K562 (cell line): ENCODE results near the gene CEP131. TPM values are rescaled to one million over a fixed set of nuclear protein-coding genes. Genes with fewer than 3 reads are reported as not detected.

Experiments used
- ATAC-seq: fragments of 200-7000 bp; cut with Tn5 transposase; 3 replicates; pipeline ENCODE4 v1.9.1; 2020; ENCODE audit warnings: moderate library complexity
- BruUV-seq: library from RNA; stranded (reverse); fragments of 400-500 nt; replicated peaks from 2 replicates; lab custom pipeline; 2021; lab: Mats Ljungman, UMichigan
- CTCF ChIA-PET: fragments of 300-600 bp; formaldehyde crosslinking; extraction: SDS; loops from one replicate; lab custom pipeline; 2021; ENCODE audit warnings: low intra/inter-chr PET ratio; lab: Yijun Ruan, JAX
- POLR2A ChIA-PET: fragments of 300-600, 350-650 bp; sonication (Branson Sonifier 250); formaldehyde crosslinking; extraction: SDS; loops from one replicate; lab custom pipeline; 2021; ENCODE audit warnings: antibody characterized with exemption, inconsistent platforms; lab: Yijun Ruan, JAX
- DNase-seq, 4 experiments: peaks; one replicate each; pipeline versions ENCODE4 v3.0.0 to v3.0.0-alpha.2; 2011 to 2018; ENCODE audit warnings: low spot score in 3 of 4, mixed read lengths in 3 of 4; ENCODE audit errors: extremely low read depth in 1 of 4
- FAIRE-seq: peaks from 2 replicates; lab custom pipeline; 2011; peaks lifted over from hg19 to GRCh38; lab: Jason Lieb, UNC
- H2AFZ ChIP-seq: 2 replicates; pipeline ENCODE4 v1.6.0; 2011; ENCODE audit warnings: low read depth, low read length, control low read depth, inconsistent platforms
- H3K27ac ChIP-seq: fragments of 200-600 bp; 3 replicates; pipeline ENCODE4 v1.8.0; 2011; ENCODE audit warnings: low read depth, mild to moderate bottlenecking, control low read depth, inconsistent platforms, low read length, moderate library complexity, mixed read lengths; ENCODE audit errors: extremely low read depth
- H3K27me3 ChIP-seq, 2 experiments: fragments of 300-600 bp in 1 of 2; 2 replicates in 1 of 2; 3 replicates in 1 of 2; pipeline versions ENCODE4 v1.6.0 to v1.8.0; 2011; ENCODE audit warnings: inconsistent platforms in 2 of 2, low read length in 2 of 2, mild to moderate bottlenecking in 1 of 2, mixed read lengths in 1 of 2, moderate library complexity in 1 of 2; ENCODE audit not compliant: control insufficient read depth in 2 of 2, insufficient read depth in 2 of 2
- H3K36me3 ChIP-seq: fragments of 300-600 bp; 3 replicates; pipeline ENCODE4 v1.8.0; 2011; ENCODE audit warnings: mild to moderate bottlenecking, low read length, inconsistent platforms; ENCODE audit not compliant: control insufficient read depth, insufficient read depth
- H3K4me1 ChIP-seq, 2 experiments: fragments of 200-600 bp in 1 of 2; replicated peaks in 1 of 2; 2 replicates in 1 of 2; 3 replicates in 1 of 2; pipeline versions ENCODE4 v1.5.1 to v1.8.0; 2011; ENCODE audit warnings: inconsistent platforms in 2 of 2, low read length in 2 of 2, mild to moderate bottlenecking in 1 of 2, mixed read lengths in 1 of 2, moderate library complexity in 1 of 2; ENCODE audit not compliant: control insufficient read depth in 2 of 2, insufficient read depth in 2 of 2
- H3K4me2 ChIP-seq: 2 replicates; pipeline ENCODE4 v1.6.1; 2011; ENCODE audit warnings: low read length, control low read depth, inconsistent platforms, mixed read lengths; ENCODE audit not compliant: insufficient read depth
- H3K4me3 ChIP-seq: fragments of 200-600 bp; sonication (generic), shearing (Covaris generic); 2 replicates; pipeline ENCODE4 v1.5.1; 2016; ENCODE audit warnings: control low read depth, inconsistent platforms
- H3K79me2 ChIP-seq: fragments of 200-600 bp; 3 replicates; pipeline ENCODE4 v1.8.0; 2011; ENCODE audit warnings: low read length, inconsistent platforms; ENCODE audit not compliant: control insufficient read depth, insufficient read depth
- H3K9ac ChIP-seq, 2 experiments: 2 replicates each; pipeline versions ENCODE4 v1.6.0 to v1.6.1; 2011; ENCODE audit warnings: low read depth in 2 of 2, low read length in 2 of 2, control low read depth in 1 of 2, inconsistent platforms in 1 of 2, mild to moderate bottlenecking in 1 of 2, mixed read lengths in 1 of 2; ENCODE audit not compliant: insufficient read depth in 1 of 2
- H3K9me1 ChIP-seq: one replicate; pipeline ENCODE4 v1.6.0; 2011; ENCODE audit warnings: inconsistent platforms, mild to moderate bottlenecking, low read length, moderate library complexity; ENCODE audit not compliant: control insufficient read depth, insufficient read depth
- H3K9me3 ChIP-seq: replicated peaks from 2 replicates; pipeline ENCODE4 v1.5.1; 2011; ENCODE audit warnings: low read depth, low read length, inconsistent platforms; ENCODE audit not compliant: control insufficient read depth, insufficient read depth
- H4K20me1 ChIP-seq: replicated peaks from 2 replicates; pipeline ENCODE4 v1.6.1; 2011; ENCODE audit warnings: low read length, inconsistent platforms, mixed read lengths; ENCODE audit not compliant: control insufficient read depth, insufficient read depth
- CHD4 ChIP-seq: fragments of 200-600 bp; sonication (generic); IDR thresholded peaks from 3 replicates; pipeline ENCODE4 v1.6.1; 2012; ENCODE audit warnings: low read depth, mild to moderate bottlenecking, mixed read lengths, low read length, inconsistent platforms; ENCODE audit not compliant: insufficient read depth, insufficient replicate concordance, poor library complexity, severe bottlenecking
- YY1 ChIP-seq, 3 experiments: IDR thresholded peaks; 2 replicates each; pipeline ENCODE4 v1.6.1; 2011; ENCODE audit warnings: low read length in 2 of 3, mild to moderate bottlenecking in 2 of 3, moderate library complexity in 2 of 3, borderline replicate concordance in 1 of 3, control low read depth in 1 of 3, low read depth in 1 of 3; ENCODE audit not compliant: insufficient read depth in 3 of 3, insufficient replicate concordance in 2 of 3, control insufficient read depth in 1 of 3, insufficient read length in 1 of 3; ENCODE audit errors: extremely low read depth in 1 of 3
- WGBS: fragments of 100-300 bp; shearing (Covaris generic); methylation state at CpG from one replicate; pipeline ENCODE4 v1.1.6; 2016; ENCODE audit warnings: low coverage, mixed read lengths; ENCODE audit not compliant: insufficient coverage; ENCODE audit errors: missing lambda C conversion rate; 5-methylcytosine and 5-hydroxymethylcytosine counted together
- in situ Hi-C: fragments of 300-500 bp; cut with MboI; formaldehyde crosslinking; loops from 4 replicates; pipeline ENCODE4 v1.15.0; 2018; ENCODE audit warnings: inconsistent platforms, mixed read lengths
- intact Hi-C: fragments of 100-400 bp; cut with micrococcal nuclease; formaldehyde crosslinking; loops from 2 replicates; pipeline ENCODE4 v1.14.2; 2022
- polyA plus RNA-seq, 8 experiments: library from polyadenylated mRNA; depleted of rRNA in 4 of 8; stranded (reverse) in 5 of 8; unstranded in 3 of 8; fragments of >200 nt; fragmentation: Nextera tagmentation in 2 of 8; fragmentation: Illumina TruSeq in 1 of 8; extraction: Ambion mirVana in 2 of 8; extraction: Trizol in 1 of 8; gene quantifications; 2 replicates each; pipeline versions ENCODE4 v1.2.1 to v1.2.3, GENCODE V29; 2011 to 2014; ENCODE audit warnings: inconsistent platforms in 1 of 8, missing spikeins in 1 of 8
- total RNA-seq, 7 experiments: library from RNA; depleted of rRNA in 6 of 7; stranded (reverse); fragments of >200 nt in 6 of 7; fragmentation: Illumina TruSeq in 2 of 7; extraction: Trizol in 2 of 7; gene quantifications; 2 replicates each; pipeline versions ENCODE4 v1.2.1 to v1.2.3, GENCODE V29; 2011 to 2021; ENCODE audit warnings: low replicate concordance in 1 of 7

CEP131 gene
- total and polyA plus RNA-seq, 9 of the 15 experiments (the other 6 are each of a cell fraction or from before 2014, with no cell fraction given), result 0.24 to 21.2 (median 2.3) TPM

DNA sequence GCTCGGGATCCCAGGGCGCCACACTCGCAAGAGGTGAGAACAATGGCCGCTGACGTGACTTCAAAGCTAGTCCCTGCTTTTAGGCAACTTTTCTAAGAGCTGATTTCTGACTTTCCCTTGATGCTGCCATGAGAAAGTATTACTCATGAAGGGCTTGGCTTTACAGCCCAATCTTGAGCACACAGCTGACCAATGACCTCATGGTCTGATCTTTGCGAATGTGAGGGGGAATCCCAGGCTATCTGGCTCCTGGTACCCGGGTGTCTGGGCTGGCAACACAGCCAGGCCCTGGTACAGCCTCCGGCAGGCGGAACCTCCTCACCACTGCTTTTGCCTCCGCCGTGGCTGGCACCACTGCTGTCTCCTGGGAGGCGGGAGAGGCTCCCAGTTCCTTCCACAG lies 33.9 kb upstream of the CEP131 start:
- H3K4me1 ChIP-seq, result peaks cover 0 to 42% of the 10 kb centered on the region in 2 experiments; a peak in 1 of 5 replicates
- ChIA-PET POLR2A (interaction anchor here (0.5 to 1.0 kb wide), 3 partner anchors 39 to 255 kb away, joined by 3 to 5 read pairs (median 3); partner anchors contain the start of gene SLC38A10), CTCF (interaction anchor here (4.0 kb wide), 1 partner anchor 228 kb away, joined by 33 read pairs; no protein-coding TSS in a partner anchor)
- WGBS, result 81% methylated on average over 12 of the region's 12 CpGs
- intact Hi-C loops (no loop called here), in situ Hi-C loops (no loop called here)
- H3K9me3 ChIP-seq, result no peaks in the 10 kb centered on the region
- DNase-seq (no peak), FAIRE-seq (no peak), ATAC-seq (no peak)
- peak overlapping the region in 1 of 2 experiments; percentile 68; a peak in 2 of 4 replicates for H3K9ac ChIP-seq
- H2AFZ ChIP-seq, result no peak overlapping the region
- H3K4me3 ChIP-seq, result no peak overlapping the region
- no peak overlapping the region for H3K27ac ChIP-seq
- H3K9me1 ChIP-seq, result no peaks in the 10 kb centered on the region
- H3K36me3 ChIP-seq, result peaks cover 50% of the 10 kb centered on the region; the same call in 2 of the 3 replicates
- no peaks in the 10 kb centered on the region for H3K27me3 ChIP-seq
- no peak overlapping the region for H3K4me2 ChIP-seq
- H4K20me1 ChIP-seq, result no peaks in the 10 kb centered on the region; the same call in 1 of the 2 replicates
- no peak for TF ChIP-seq CHD4
- peak in 1 of 3 experiments; percentile 13 for TF ChIP-seq YY1 (IDR thresholded peaks at IDR 0.05; ENCODE audit: borderline replicate concordance in 1 of 3, control insufficient read depth in 1 of 3, extremely low read depth in 1 of 3, insufficient read depth in 3 of 3, insufficient read length in 1 of 3, insufficient replicate concordance in 2 of 3, low read depth in 1 of 3, low read length in 2 of 3)
- TF ChIP-seq, all 486 proteins: peak for 1
- BruUV-seq, result no TSS peak
- no peaks in the 10 kb centered on the region for H3K79me2 ChIP-seq
